Measurements from ENCODE around the gene IL17RB.

The IL17RB gene

GRCh38 chr3:53890726-53891475 lies 44.5 kb downstream of the IL17RB start:
- H3K9me3 Mint-ChIP-seq (ENCODE audit: low read depth), result peaks cover 6% of the 10 kb centered on the region
- peak overlapping the region; percentile 97 for H3K27ac Mint-ChIP-seq
- H3K4me3 Mint-ChIP-seq, result peak overlapping the region; percentile 96
- H3K36me3 Mint-ChIP-seq, result peaks cover 16% of the 10 kb centered on the region
- peaks cover 55% of the 10 kb centered on the region for H3K4me1 Mint-ChIP-seq (ENCODE audit: low read depth)
- H3K27me3 Mint-ChIP-seq, result peaks cover 2% of the 10 kb centered on the region

GRCh38 chr3:53891497-53892285 lies 45.3 kb downstream of the IL17RB start, which contains the start of gene SELENOK:
Gene SELENOK (minus strand): TSS chr3:53891859.
- Mint-ChIP-seq H3K36me3 (peaks cover 16% of the 10 kb centered on the region), H3K4me1 (ENCODE audit: low read depth) (peaks cover 52% of the 10 kb centered on the region), H3K27ac (peak within 1 kb of the TSS; percentile 97)

GRCh38 chr3:53892286-53892637 lies 45.9 kb downstream of the IL17RB start:
- peaks cover 47% of the 10 kb centered on the region for H3K4me1 Mint-ChIP-seq (ENCODE audit: low read depth)
- peaks cover 13% of the 10 kb centered on the region for H3K36me3 Mint-ChIP-seq
- peak overlapping the region; percentile 97 for H3K27ac Mint-ChIP-seq
- H3K9me3 Mint-ChIP-seq (ENCODE audit: low read depth), result peaks cover 6% of the 10 kb centered on the region
- peaks cover 6% of the 10 kb centered on the region for H3K27me3 Mint-ChIP-seq
- H3K4me3 Mint-ChIP-seq, result peak overlapping the region; percentile 96

More at GRCh38 chr3:53891497-53892285, 45.3 kb downstream of the IL17RB start, which contains the start of gene SELENOK:
- Mint-ChIP-seq H3K27me3 (peaks cover 2% of the 10 kb centered on the region), H3K9me3 (ENCODE audit: low read depth) (peaks cover 6% of the 10 kb centered on the region), H3K4me3 (peak within 1 kb of the TSS; percentile 96)

GRCh38 chr3:53899750-53900149 lies 53.4 kb downstream of the IL17RB start:
- no peaks in the 10 kb centered on the region for H3K4me1 Mint-ChIP-seq (ENCODE audit: low read depth)
- H3K9me3 Mint-ChIP-seq (ENCODE audit: low read depth), result no peaks in the 10 kb centered on the region
- peaks cover 20% of the 10 kb centered on the region for H3K27me3 Mint-ChIP-seq
- H3K27ac Mint-ChIP-seq, result no peak overlapping the region
- no peaks in the 10 kb centered on the region for H3K36me3 Mint-ChIP-seq
- no peak overlapping the region for H3K4me3 Mint-ChIP-seq

GRCh38 chr3:53900666-53901331 lies 54.4 kb downstream of the IL17RB start:
- Mint-ChIP-seq H3K36me3 (no peaks in the 10 kb centered on the region), H3K9me3 (ENCODE audit: low read depth) (no peaks in the 10 kb centered on the region), H3K4me3 (no peak overlapping the region), H3K27me3 (peaks cover 24% of the 10 kb centered on the region), H3K4me1 (ENCODE audit: low read depth) (no peaks in the 10 kb centered on the region), H3K27ac (no peak overlapping the region)

- Mint-ChIP-seq H3K36me3 (peaks cover 3% of the 10 kb centered on the region), H3K4me1 (ENCODE audit: low read depth) (no peaks in the 10 kb centered on the region), H3K9me3 (ENCODE audit: low read depth) (no peaks in the 10 kb centered on the region), H3K27ac (no peak overlapping the region), H3K4me3 (no peak overlapping the region), H3K27me3 (peaks cover 34% of the 10 kb centered on the region)
Measured at GRCh38 chr3:53902067-53902466, 55.7 kb downstream of the IL17RB start.

- no peaks in the 10 kb centered on the region for H3K9me3 Mint-ChIP-seq (ENCODE audit: low read depth)
- no peak overlapping the region for H3K27ac Mint-ChIP-seq
- H3K36me3 Mint-ChIP-seq, result peaks cover 3% of the 10 kb centered on the region
- peaks cover 29% of the 10 kb centered on the region for H3K27me3 Mint-ChIP-seq
- H3K4me1 Mint-ChIP-seq (ENCODE audit: low read depth), result no peaks in the 10 kb centered on the region
- H3K4me3 Mint-ChIP-seq, result no peak overlapping the region
Measured at GRCh38 chr3:53902711-53903110, 56.3 kb downstream of the IL17RB start.

GRCh38 chr3:53913401-53913800 lies 67.0 kb downstream of the IL17RB start:
- Mint-ChIP-seq H3K36me3 (no peaks in the 10 kb centered on the region), H3K4me3 (no peak overlapping the region), H3K27ac (no peak overlapping the region), H3K27me3 (peaks cover 24% of the 10 kb centered on the region), H3K4me1 (ENCODE audit: low read depth) (no peaks in the 10 kb centered on the region), H3K9me3 (ENCODE audit: low read depth) (no peaks in the 10 kb centered on the region)
